Endodermal cell (in vitro differentiated cells): Measurements from ENCODE around the gene NDUFA7. TPM values are rescaled to one million over a fixed set of nuclear protein-coding genes. Genes with fewer than 3 reads are reported as not detected.

Experiments
- DNase-seq: peaks from one replicate; pipeline ENCODE4 v3.0.0-alpha.2; 2017
- H3K27ac ChIP-seq: 2 replicates; pipeline ENCODE4 v1.5.1; 2013; ENCODE audit warnings: mild to moderate bottlenecking, low read depth, low read length, moderate library complexity
- H3K27me3 ChIP-seq: 2 replicates; pipeline ENCODE4 v1.6.1; 2013; ENCODE audit warnings: mild to moderate bottlenecking, low read length, moderate library complexity; ENCODE audit not compliant: insufficient read depth, control insufficient read depth, poor library complexity, severe bottlenecking
- H3K36me3 ChIP-seq: 2 replicates; pipeline ENCODE4 v1.7.0; 2013; ENCODE audit warnings: mild to moderate bottlenecking, low read length, moderate library complexity; ENCODE audit not compliant: control insufficient read depth, insufficient read depth
- H3K4me1 ChIP-seq: one replicate; pipeline ENCODE4 v1.7.0; 2013; ENCODE audit warnings: low read length; ENCODE audit not compliant: control insufficient read depth, insufficient read depth
- H3K4me3 ChIP-seq: 2 replicates; pipeline ENCODE4 v1.5.1; 2013; ENCODE audit warnings: mild to moderate bottlenecking, low read length, moderate library complexity
- H3K9ac ChIP-seq: 2 replicates; pipeline ENCODE4 v1.6.1; 2013; ENCODE audit warnings: mild to moderate bottlenecking, low read length, moderate library complexity; ENCODE audit not compliant: poor library complexity, severe bottlenecking; ENCODE audit errors: extremely low read depth
- H3K9me3 ChIP-seq: 2 replicates; pipeline ENCODE4 v1.6.1; 2013; ENCODE audit warnings: mild to moderate bottlenecking, low read length, moderate library complexity; ENCODE audit not compliant: control insufficient read depth
- H3K27ac Mint-ChIP-seq: 2 replicates; pipeline ENCODE4 v1.8.0; 2020; ENCODE audit warnings: mixed read lengths
- H3K27me3 Mint-ChIP-seq: 2 replicates; pipeline ENCODE4 v1.8.0; 2021; ENCODE audit warnings: mild to moderate bottlenecking, mixed read lengths; ENCODE audit not compliant: insufficient read depth
- H3K36me3 Mint-ChIP-seq: 2 replicates; pipeline ENCODE4 v1.8.0; 2020; ENCODE audit warnings: low read depth, mixed read lengths
- H3K4me1 Mint-ChIP-seq: 2 replicates; pipeline ENCODE4 v1.8.0; 2020; ENCODE audit warnings: mixed read lengths
- H3K4me3 Mint-ChIP-seq: 2 replicates; pipeline ENCODE4 v1.8.0; 2020; ENCODE audit warnings: mild to moderate bottlenecking, moderate library complexity, mixed read lengths
- H3K9me3 Mint-ChIP-seq: 2 replicates; pipeline ENCODE4 v1.8.0; 2020; ENCODE audit warnings: mild to moderate bottlenecking, mixed read lengths
- WGBS, 2 experiments: methylation state at CpG; one replicate each; pipeline versions ENCODE4 v1.1.5 to v1.1.7; 2013; ENCODE audit warnings: missing lambda C conversion rate in 2 of 2, mixed read lengths in 1 of 2; ENCODE audit not compliant: insufficient coverage in 1 of 2, insufficient read length in 1 of 2; 5-methylcytosine and 5-hydroxymethylcytosine counted together
- total RNA-seq, 2 donors: library from RNA; stranded (reverse); fragmentation: NEBNext Ultra II Directional in 1 of 2; extraction: Animal tissue kit (Norgen Biotek cat#: 25700) in 1 of 2; gene quantifications; 2 replicates in 1 of 2; 3 replicates in 1 of 2; pipeline ENCODE4 v1.2.1, GENCODE V29; 2021
- TF ChIP-seq, protein P1 (sequence below): fragments of 200-600 bp; sonication (generic); conservative IDR thresholded peaks from 2 replicates; pipeline ENCODE4 v1.5.0; 2021; ENCODE audit warnings: antibody characterized with exemption, mild to moderate bottlenecking

Gene NDUFA7
- total RNA-seq, 2 donors from 2014 or later, result 75.7 to 86.2 TPM

DNA sequence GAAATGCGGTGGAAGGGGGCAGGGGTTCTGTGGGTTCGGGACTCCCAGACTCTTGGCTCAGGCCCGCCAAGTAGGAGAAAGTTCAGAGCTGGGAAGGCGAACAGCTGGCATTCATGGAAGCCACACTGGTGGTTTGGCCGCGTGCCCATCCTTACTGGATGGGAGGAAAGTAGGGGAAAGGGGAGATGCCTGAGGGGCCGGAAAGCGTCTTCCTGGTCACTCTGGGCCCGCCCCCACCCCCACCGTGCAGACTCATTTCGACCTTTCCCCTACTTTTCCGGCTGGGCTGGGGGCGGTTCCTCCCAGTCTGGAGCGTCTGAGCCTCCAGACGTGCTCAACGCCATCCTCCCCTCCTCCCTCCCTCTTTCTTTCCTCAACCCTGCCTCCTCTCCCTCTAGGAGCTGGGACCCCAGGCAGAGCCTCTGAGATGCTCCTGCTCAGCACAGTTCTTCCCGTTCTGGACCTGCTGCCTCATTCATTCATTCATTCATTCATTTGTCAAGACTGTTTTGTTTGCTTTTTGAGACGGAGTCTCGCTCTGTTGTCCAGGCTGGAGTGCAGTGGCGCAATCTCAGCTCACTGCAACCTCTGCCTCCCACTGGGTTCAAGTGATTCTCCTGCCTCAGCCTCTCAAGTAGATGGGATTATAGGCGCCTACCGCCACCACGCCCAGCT is 46.3 kb upstream of the NDUFA7 start:
- Mint-ChIP-seq H3K9me3 (no peaks in the 10 kb centered on the region), H3K4me3 (peak overlapping the region; percentile 44), H3K36me3 (peaks cover 12% of the 10 kb centered on the region), H3K27ac (peak overlapping the region; percentile 37), H3K27me3 (peaks cover 41% of the 10 kb centered on the region), H3K4me1 (peaks cover 21% of the 10 kb centered on the region)
- peak overlapping the region; percentile 59 for H3K27ac ChIP-seq
- no peak overlapping the region for H3K9ac ChIP-seq
- peak; percentile 84 for DNase-seq
- WGBS, 2 experiments, result 39 to 43% methylated on average over 8 to 22 of the region's 23 CpGs
- H3K27me3 ChIP-seq, result peaks cover 18% of the 10 kb centered on the region
- TF ChIP-seq, protein P1, sequence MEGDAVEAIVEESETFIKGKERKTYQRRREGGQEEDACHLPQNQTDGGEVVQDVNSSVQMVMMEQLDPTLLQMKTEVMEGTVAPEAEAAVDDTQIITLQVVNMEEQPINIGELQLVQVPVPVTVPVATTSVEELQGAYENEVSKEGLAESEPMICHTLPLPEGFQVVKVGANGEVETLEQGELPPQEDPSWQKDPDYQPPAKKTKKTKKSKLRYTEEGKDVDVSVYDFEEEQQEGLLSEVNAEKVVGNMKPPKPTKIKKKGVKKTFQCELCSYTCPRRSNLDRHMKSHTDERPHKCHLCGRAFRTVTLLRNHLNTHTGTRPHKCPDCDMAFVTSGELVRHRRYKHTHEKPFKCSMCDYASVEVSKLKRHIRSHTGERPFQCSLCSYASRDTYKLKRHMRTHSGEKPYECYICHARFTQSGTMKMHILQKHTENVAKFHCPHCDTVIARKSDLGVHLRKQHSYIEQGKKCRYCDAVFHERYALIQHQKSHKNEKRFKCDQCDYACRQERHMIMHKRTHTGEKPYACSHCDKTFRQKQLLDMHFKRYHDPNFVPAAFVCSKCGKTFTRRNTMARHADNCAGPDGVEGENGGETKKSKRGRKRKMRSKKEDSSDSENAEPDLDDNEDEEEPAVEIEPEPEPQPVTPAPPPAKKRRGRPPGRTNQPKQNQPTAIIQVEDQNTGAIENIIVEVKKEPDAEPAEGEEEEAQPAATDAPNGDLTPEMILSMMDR, result no peak
- H3K36me3 ChIP-seq, result no peaks in the 10 kb centered on the region
- H3K9me3 ChIP-seq, result no peaks in the 10 kb centered on the region
- no peak overlapping the region for H3K4me3 ChIP-seq
- peaks cover 12% of the 10 kb centered on the region for H3K4me1 ChIP-seq

DNA sequence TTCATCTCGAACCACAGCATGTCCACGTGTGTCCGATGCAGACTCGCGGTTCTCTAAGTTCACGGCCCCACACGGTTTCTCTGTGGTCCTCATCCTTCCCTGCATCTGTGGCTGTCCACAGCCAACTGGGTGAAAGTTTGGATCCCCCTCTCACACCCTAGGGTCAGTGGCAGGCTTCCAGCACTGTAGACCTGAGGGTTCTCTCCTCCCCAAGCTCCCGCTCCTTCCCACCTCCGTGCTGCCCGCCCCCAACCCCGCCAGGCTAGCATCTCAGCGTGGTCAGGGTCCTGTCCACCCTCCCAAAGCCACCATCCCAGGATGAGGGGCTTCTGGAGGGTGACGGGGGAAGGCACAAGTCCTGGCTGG is 45.8 kb upstream of the NDUFA7 start:
- Mint-ChIP-seq H3K4me1 (peaks cover 21% of the 10 kb centered on the region), H3K36me3 (peaks cover 12% of the 10 kb centered on the region), H3K4me3 (peak overlapping the region; percentile 44), H3K9me3 (no peaks in the 10 kb centered on the region), H3K27ac (peak overlapping the region; percentile 37), H3K27me3 (peaks cover 46% of the 10 kb centered on the region)
- TF ChIP-seq, protein P1, result no peak
- H3K4me3 ChIP-seq, result no peak overlapping the region
- H3K9me3 ChIP-seq, result no peaks in the 10 kb centered on the region
- peaks cover 12% of the 10 kb centered on the region for H3K4me1 ChIP-seq
- no peak overlapping the region for H3K9ac ChIP-seq
- H3K36me3 ChIP-seq, result no peaks in the 10 kb centered on the region
- DNase-seq, result peak; percentile 49
- WGBS, 2 experiments, result 74 to 83% methylated on average over 9 to 13 of the region's 13 CpGs
- peaks cover 18% of the 10 kb centered on the region for H3K27me3 ChIP-seq
- H3K27ac ChIP-seq, result peak overlapping the region; percentile 59

DNA sequence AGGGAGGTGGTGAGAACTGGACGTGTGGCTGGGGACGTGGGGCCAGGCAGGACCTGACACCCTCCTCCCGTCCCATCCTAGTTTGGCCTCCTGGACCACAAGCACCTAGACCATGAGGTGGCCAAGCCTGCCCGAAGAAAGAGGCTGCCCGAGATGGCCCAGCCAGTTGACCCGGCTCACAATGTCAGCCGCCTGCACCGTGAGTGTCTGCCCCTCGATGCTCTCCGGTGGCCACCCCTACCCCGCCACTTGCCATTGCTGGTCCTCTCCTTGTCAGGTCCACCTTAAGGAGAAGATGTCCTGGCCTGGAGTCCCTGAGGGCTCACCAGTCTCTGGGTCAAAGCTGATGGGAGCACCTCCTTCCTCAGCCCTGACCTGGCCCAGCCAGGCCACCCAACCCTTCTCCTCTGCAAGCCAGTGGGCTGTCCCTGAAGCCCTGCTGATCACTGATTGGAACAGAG is 45.0 kb upstream of the NDUFA7 start:
- DNase-seq, result no peak
- TF ChIP-seq, protein P1, result no peak
- H3K4me3 ChIP-seq, result no peak overlapping the region
- peaks cover 12% of the 10 kb centered on the region for H3K4me1 ChIP-seq
- Mint-ChIP-seq H3K27me3 (peaks cover 50% of the 10 kb centered on the region), H3K4me1 (peaks cover 21% of the 10 kb centered on the region), H3K27ac (no peak overlapping the region), H3K9me3 (no peaks in the 10 kb centered on the region), H3K4me3 (peak overlapping the region; percentile 72), H3K36me3 (peaks cover 9% of the 10 kb centered on the region)
- peaks cover 18% of the 10 kb centered on the region for H3K27me3 ChIP-seq
- H3K27ac ChIP-seq, result no peak overlapping the region
- no peak overlapping the region for H3K9ac ChIP-seq
- H3K9me3 ChIP-seq, result no peaks in the 10 kb centered on the region
- H3K36me3 ChIP-seq, result no peaks in the 10 kb centered on the region
- WGBS, 2 experiments, result 94 to 96% methylated on average over 9 to 11 of the region's 11 CpGs
